ENCODE results near the gene CTDSP2. TPM values are rescaled to one million over a fixed set of nuclear protein-coding genes. Genes with fewer than 3 reads are reported as not detected.

Gene CTDSP2
- polyA plus RNA-seq, 1 of the 3 experiments (the other 2 are of a cell fraction), result 119 TPM

DNA sequence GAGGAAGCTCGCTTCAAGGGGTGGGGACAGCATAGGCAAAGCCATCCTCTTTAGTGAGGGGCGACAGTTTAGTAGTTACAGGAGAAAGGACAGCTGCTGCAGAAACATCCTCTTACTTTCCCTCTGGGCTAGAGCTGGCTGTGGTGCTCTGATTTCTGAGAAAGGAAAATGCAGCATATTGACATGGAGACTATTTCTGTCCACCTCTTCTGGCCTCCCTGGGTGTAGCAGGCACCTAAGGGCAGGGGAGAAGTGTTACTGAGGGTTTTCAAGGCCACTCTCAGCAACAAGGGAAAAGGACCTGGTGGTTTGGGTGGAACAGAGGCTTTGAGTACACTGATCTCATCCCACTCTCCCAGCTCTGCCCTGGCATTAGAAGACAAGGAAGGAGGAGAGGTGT lies 40.0 kb upstream of the CTDSP2 start:
- CTCF ChIA-PET, result interaction anchor here (0.7 kb wide), 1 partner anchor 54 kb away, joined by 3 read pairs; no protein-coding TSS in a partner anchor
- Histone ChIP-seq H3K36me3 (replicated peaks in 1 of 2; ENCODE audit: control insufficient read depth in 1 of 2, insufficient read depth in 2 of 2, low read length in 1 of 2) (no peaks in the 10 kb centered on the region), H3K9me3 (0 out of 2 replicates have a peak, but pooled peaks cover 4% of the 10 kb centered on the region), H4K20me1 (ENCODE audit: insufficient read depth) (no peaks in the 10 kb centered on the region), H3K27me3 (ENCODE audit: insufficient read depth) (no peaks in the 10 kb centered on the region), H3K4me2 (no peak overlapping the region), H3K4me3 (ENCODE audit: low read depth in 2 of 2, low read length in 1 of 2) (no peak overlapping the region), H3F3A (replicated peaks; ENCODE audit: insufficient read depth) (peaks cover 28% of the 10 kb centered on the region), H3K27ac (ENCODE audit: low read depth in 2 of 2, low read length in 1 of 2) (peak overlapping the region in 1 of 2 experiments; percentile 35; a peak in 2 of 4 replicates), H3K9ac (no peak overlapping the region), H2AFZ (ENCODE audit: low read depth) (no peak overlapping the region), H3K79me2 (ENCODE audit: insufficient read depth) (no peaks in the 10 kb centered on the region), H3K4me1 (ENCODE audit: control insufficient read depth in 1 of 2, insufficient read depth in 2 of 2, low read depth in 1 of 2, low read length in 1 of 2) (peaks cover 35% of the 10 kb centered on the region in 2 experiments), H3K9me2 (no peaks in the 10 kb centered on the region)
- TF ChIP-seq MXI1 (IDR thresholded peaks at IDR 0.05; ENCODE audit: low read depth, low read length), result no peak
- TF ChIP-seq FOXM1 (IDR thresholded peaks at IDR 0.05; ENCODE audit: low read depth), result no peak
- no peak for DNase-seq
- WGBS (ENCODE audit: low lambda C conversion rate), result 98% methylated on average over 2 of the region's 2 CpGs
- POLR2A ChIA-PET, result no interaction called here

DNA sequence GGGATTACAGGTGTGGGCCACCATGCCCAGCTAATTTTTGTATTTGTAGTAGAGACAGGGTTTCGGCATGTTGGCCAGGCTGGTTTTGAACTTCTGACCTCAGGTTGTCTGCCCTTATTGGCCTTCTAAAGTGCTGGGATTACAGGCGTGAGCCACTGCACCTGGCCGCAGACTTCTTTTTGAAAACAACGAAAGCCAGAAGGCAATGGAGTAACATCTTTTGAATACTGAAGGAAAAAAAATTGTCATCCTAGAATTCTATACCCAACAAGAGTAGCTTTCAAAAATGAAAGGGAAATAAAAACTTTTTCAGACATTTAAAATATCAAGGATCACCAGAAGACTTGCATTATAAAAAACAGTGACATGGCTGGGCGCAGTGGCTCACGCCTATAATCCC lies 38.7 kb upstream of the CTDSP2 start:
- no peaks in the 10 kb centered on the region for H3K27me3 ChIP-seq (ENCODE audit: insufficient read depth)
- H3K9ac ChIP-seq, result no peak overlapping the region
- TF ChIP-seq FOXJ3 (CRISPR knock-in tag; IDR thresholded peaks at IDR 0.05), result no peak
- TF ChIP-seq NRF1 (IDR thresholded peaks at IDR 0.05; ENCODE audit: low read depth, low read length), result no peak
- TF ChIP-seq, protein P1, sequence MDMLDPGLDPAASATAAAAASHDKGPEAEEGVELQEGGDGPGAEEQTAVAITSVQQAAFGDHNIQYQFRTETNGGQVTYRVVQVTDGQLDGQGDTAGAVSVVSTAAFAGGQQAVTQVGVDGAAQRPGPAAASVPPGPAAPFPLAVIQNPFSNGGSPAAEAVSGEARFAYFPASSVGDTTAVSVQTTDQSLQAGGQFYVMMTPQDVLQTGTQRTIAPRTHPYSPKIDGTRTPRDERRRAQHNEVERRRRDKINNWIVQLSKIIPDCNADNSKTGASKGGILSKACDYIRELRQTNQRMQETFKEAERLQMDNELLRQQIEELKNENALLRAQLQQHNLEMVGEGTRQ (IDR thresholded peaks at IDR 0.05; ENCODE audit: borderline replicate concordance, low read depth, low read length), result no peak
- TF ChIP-seq CHD2 (IDR thresholded peaks at IDR 0.05; ENCODE audit: low read length, partially characterized antibody), result no peak
- TF ChIP-seq, protein P2, sequence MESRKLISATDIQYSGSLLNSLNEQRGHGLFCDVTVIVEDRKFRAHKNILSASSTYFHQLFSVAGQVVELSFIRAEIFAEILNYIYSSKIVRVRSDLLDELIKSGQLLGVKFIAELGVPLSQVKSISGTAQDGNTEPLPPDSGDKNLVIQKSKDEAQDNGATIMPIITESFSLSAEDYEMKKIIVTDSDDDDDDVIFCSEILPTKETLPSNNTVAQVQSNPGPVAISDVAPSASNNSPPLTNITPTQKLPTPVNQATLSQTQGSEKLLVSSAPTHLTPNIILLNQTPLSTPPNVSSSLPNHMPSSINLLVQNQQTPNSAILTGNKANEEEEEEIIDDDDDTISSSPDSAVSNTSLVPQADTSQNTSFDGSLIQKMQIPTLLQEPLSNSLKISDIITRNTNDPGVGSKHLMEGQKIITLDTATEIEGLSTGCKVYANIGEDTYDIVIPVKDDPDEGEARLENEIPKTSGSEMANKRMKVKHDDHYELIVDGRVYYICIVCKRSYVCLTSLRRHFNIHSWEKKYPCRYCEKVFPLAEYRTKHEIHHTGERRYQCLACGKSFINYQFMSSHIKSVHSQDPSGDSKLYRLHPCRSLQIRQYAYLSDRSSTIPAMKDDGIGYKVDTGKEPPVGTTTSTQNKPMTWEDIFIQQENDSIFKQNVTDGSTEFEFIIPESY (IDR thresholded peaks at IDR 0.05; ENCODE audit: borderline replicate concordance, low read depth), result no peak
- TF ChIP-seq, protein P3, sequence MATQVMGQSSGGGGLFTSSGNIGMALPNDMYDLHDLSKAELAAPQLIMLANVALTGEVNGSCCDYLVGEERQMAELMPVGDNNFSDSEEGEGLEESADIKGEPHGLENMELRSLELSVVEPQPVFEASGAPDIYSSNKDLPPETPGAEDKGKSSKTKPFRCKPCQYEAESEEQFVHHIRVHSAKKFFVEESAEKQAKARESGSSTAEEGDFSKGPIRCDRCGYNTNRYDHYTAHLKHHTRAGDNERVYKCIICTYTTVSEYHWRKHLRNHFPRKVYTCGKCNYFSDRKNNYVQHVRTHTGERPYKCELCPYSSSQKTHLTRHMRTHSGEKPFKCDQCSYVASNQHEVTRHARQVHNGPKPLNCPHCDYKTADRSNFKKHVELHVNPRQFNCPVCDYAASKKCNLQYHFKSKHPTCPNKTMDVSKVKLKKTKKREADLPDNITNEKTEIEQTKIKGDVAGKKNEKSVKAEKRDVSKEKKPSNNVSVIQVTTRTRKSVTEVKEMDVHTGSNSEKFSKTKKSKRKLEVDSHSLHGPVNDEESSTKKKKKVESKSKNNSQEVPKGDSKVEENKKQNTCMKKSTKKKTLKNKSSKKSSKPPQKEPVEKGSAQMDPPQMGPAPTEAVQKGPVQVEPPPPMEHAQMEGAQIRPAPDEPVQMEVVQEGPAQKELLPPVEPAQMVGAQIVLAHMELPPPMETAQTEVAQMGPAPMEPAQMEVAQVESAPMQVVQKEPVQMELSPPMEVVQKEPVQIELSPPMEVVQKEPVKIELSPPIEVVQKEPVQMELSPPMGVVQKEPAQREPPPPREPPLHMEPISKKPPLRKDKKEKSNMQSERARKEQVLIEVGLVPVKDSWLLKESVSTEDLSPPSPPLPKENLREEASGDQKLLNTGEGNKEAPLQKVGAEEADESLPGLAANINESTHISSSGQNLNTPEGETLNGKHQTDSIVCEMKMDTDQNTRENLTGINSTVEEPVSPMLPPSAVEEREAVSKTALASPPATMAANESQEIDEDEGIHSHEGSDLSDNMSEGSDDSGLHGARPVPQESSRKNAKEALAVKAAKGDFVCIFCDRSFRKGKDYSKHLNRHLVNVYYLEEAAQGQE (IDR thresholded peaks at IDR 0.05; ENCODE audit: low read depth, low read length), result no peak
- H3K9me2 ChIP-seq, result no peaks in the 10 kb centered on the region
- WGBS (ENCODE audit: low lambda C conversion rate), result 94% methylated on average over 6 of the region's 6 CpGs
- no peaks in the 10 kb centered on the region for H4K20me1 ChIP-seq (ENCODE audit: insufficient read depth)
- H3K27ac ChIP-seq (ENCODE audit: low read depth in 2 of 2, low read length in 1 of 2), result no peak overlapping the region
- ChIA-PET CTCF (no interaction called here), POLR2A (no interaction called here)
- H3K36me3 ChIP-seq (replicated peaks in 1 of 2; ENCODE audit: control insufficient read depth in 1 of 2, insufficient read depth in 2 of 2, low read length in 1 of 2), result no peaks in the 10 kb centered on the region
- no peaks in the 10 kb centered on the region for H3K79me2 ChIP-seq (ENCODE audit: insufficient read depth)
- no peak overlapping the region for H3K4me3 ChIP-seq (ENCODE audit: low read depth in 2 of 2, low read length in 1 of 2)
- no peak overlapping the region for H3K4me2 ChIP-seq
- H3K4me1 ChIP-seq (ENCODE audit: control insufficient read depth in 1 of 2, insufficient read depth in 2 of 2, low read depth in 1 of 2, low read length in 1 of 2), result peaks cover 29 to 34% of the 10 kb centered on the region in 2 experiments
- no peak for DNase-seq
- peaks cover 28% of the 10 kb centered on the region for H3F3A ChIP-seq (replicated peaks; ENCODE audit: insufficient read depth)
- H2AFZ ChIP-seq (ENCODE audit: low read depth), result no peak overlapping the region
- 0 out of 2 replicates have a peak, but pooled peaks cover 4% of the 10 kb centered on the region for H3K9me3 ChIP-seq
